22Rv1 (cell line): ENCODE results near the gene ARFGAP2.

Experiments
- H3K27ac ChIP-seq: fragments of 450-650 bp; 2 replicates; pipeline ENCODE4 v1.5.1; 2017
- ZFX ChIP-seq: fragments of 450-650 bp; IDR thresholded peaks from 2 replicates; pipeline ENCODE4 v1.6.1; 2017; ENCODE audit warnings: antibody characterized with exemption, borderline replicate concordance
- TF ChIP-seq, protein P1 (sequence below): fragments of 450-650 bp; IDR thresholded peaks from 2 replicates; pipeline ENCODE4 v1.5.1; 2017; ENCODE audit warnings: mild to moderate bottlenecking

ARFGAP2 gene

DNA sequence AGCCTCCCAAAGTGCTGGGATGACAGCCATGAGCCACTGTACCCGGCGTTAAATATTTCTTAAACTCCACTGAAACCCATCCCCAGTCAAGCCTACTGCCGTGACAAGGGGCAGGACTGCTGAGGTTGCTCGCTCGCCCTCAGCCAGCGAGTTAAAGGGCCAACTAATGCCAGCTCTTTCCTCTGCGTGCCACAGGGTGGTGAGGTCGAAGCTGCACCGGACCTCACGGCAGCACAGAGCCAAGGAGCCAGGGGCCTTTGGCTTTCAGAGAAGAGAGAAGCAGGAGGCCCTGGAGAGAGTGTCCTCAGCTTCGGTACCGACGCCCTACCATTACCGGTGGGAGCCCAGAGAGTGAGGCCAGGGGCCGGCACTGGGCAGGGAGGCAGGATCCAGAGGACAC is 12.8 kb downstream of the ARFGAP2 start:
- no peak for TF ChIP-seq ZFX
- TF ChIP-seq, protein P1, sequence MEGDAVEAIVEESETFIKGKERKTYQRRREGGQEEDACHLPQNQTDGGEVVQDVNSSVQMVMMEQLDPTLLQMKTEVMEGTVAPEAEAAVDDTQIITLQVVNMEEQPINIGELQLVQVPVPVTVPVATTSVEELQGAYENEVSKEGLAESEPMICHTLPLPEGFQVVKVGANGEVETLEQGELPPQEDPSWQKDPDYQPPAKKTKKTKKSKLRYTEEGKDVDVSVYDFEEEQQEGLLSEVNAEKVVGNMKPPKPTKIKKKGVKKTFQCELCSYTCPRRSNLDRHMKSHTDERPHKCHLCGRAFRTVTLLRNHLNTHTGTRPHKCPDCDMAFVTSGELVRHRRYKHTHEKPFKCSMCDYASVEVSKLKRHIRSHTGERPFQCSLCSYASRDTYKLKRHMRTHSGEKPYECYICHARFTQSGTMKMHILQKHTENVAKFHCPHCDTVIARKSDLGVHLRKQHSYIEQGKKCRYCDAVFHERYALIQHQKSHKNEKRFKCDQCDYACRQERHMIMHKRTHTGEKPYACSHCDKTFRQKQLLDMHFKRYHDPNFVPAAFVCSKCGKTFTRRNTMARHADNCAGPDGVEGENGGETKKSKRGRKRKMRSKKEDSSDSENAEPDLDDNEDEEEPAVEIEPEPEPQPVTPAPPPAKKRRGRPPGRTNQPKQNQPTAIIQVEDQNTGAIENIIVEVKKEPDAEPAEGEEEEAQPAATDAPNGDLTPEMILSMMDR = no peak
- no peak overlapping the region for H3K27ac ChIP-seq

DNA sequence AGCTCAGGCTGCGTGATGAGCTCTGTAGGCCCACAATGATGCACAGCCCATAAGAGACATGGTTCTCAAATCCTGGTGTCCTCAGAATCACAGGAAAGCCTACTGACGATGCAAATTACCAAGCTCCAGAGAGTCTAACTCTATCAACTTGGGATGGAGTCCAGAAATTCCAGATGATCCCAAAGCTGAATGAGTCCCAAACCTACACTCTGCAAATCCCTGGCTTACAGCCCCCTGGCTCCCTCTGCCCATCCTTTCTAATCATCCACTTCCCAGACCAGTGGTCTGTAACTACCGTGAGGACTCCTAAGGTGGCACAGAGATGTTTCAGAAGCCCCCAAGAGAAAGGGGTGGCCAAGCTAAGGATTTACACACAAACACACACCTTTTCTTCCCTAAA is 13.5 kb downstream of the ARFGAP2 start:
- peak overlapping the region; percentile 20; the same call in 1 of the 2 replicates for H3K27ac ChIP-seq
- TF ChIP-seq ZFX = no peak
- TF ChIP-seq, protein P1 = no peak

GRCh38 chr11:47162426-47162825 is 14.3 kb downstream of the ARFGAP2 start:
- peak overlapping the region; percentile 20; the same call in 1 of the 2 replicates for H3K27ac ChIP-seq

GRCh38 chr11:47161890-47162289 is 14.8 kb downstream of the ARFGAP2 start:
- peak overlapping the region; percentile 20; the same call in 1 of the 2 replicates for H3K27ac ChIP-seq
- TF ChIP-seq, protein P1 = no peak
- no peak for TF ChIP-seq ZFX

More at GRCh38 chr11:47162426-47162825, 14.3 kb downstream of the ARFGAP2 start:
- TF ChIP-seq, protein P1 = no peak
- TF ChIP-seq ZFX = no peak

DNA sequence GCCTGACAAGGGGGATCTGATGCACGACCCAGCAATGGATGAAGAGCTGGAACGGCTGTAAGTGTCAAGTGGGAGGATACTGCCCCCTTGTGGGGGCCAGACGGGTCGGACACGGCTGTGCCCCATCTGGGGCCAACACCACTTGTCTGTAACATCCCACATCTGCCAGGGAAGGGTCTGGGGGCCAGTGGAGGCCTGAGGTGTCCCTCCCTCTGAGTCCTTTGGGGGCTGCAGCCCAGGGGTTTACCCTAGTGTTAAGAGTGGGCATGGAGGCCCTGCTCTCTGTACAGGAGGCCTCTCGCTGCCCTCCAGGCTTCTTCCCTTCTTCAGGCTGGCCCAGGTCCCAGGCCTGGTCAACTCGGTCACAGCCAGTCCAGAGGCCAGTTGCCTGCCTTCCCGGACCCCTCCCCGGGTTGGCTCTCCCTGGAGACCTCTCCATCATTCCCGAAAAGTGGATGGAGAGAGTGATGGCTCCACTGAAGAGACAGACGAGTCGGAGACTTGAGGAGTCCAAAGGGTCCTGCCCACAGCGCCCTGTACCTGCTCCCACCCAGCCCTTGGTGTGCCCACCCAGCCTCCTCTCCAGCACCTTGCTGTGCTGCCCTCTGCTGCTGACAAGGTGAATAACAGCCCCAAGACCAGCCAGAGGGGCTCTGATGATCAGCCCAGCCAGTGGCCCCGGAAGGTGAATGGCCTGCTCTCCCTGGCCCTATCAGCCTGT is 15.4 kb downstream of the ARFGAP2 start:
- H3K27ac ChIP-seq = 0 out of 2 replicates have a peak overlapping the region, but pooled peaks have one; percentile 8
- no peak for TF ChIP-seq ZFX
- TF ChIP-seq, protein P1 = peak; percentile 82

DNA sequence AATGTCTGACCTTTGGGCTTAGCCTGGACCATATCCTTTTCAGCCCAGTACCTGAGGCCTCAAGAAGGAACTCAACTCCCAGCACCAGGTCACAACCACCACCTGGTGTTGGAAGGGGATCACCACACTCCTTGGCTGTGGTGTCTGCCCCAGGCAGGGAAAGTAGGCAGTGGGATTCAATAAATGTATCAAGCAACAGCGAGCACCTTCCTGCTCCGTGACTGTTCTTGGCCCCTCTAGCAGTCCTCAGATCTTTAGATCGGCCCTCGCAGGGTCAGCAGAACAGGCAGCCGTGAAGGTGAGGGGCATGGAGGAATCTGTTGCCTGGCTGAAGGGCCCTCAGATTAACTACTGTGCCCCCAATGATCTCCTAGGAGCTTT is 15.9 kb downstream of the ARFGAP2 start:
- TF ChIP-seq, protein P1 = no peak
- no peak for TF ChIP-seq ZFX

DNA sequence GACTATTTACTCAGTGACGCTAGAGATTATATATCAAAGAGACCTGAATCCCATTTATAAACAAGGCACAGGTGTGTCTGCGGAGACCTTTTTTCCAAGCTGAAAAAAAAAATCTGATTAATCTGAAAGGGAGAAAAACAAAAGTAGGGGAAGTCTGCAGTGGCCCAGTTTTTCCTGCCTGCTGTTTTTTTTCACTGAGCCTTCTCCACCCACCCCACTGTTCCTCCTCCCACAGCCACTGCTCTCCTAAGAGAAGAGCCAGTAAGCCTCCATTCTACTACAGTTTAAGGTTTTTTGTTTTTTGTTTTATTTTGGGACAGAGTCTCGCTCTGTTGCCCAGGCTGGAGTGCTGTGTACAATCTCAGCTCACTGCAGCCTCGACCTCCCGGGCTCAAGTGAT is 18.4 kb downstream of the ARFGAP2 start:
- H3K27ac ChIP-seq = no peak overlapping the region
- TF ChIP-seq ZFX = no peak
- TF ChIP-seq, protein P1 = no peak

More for the DNA sequence above, 15.9 kb downstream of the ARFGAP2 start:
- H3K27ac ChIP-seq = 0 out of 2 replicates have a peak overlapping the region, but pooled peaks have one; percentile 8
